HG02943 (cell line): ENCODE measurements around the gene BRINP1.

ENCODE experiments used
- ATAC-seq: cut with Tn5 transposase; IDR thresholded peaks from one replicate; pipeline ENCODE4 v1.9.1; 2021; ENCODE audit warnings: mild to moderate bottlenecking, low read depth, moderate library complexity; ENCODE audit not compliant: unreplicated experiment

Gene BRINP1

DNA sequence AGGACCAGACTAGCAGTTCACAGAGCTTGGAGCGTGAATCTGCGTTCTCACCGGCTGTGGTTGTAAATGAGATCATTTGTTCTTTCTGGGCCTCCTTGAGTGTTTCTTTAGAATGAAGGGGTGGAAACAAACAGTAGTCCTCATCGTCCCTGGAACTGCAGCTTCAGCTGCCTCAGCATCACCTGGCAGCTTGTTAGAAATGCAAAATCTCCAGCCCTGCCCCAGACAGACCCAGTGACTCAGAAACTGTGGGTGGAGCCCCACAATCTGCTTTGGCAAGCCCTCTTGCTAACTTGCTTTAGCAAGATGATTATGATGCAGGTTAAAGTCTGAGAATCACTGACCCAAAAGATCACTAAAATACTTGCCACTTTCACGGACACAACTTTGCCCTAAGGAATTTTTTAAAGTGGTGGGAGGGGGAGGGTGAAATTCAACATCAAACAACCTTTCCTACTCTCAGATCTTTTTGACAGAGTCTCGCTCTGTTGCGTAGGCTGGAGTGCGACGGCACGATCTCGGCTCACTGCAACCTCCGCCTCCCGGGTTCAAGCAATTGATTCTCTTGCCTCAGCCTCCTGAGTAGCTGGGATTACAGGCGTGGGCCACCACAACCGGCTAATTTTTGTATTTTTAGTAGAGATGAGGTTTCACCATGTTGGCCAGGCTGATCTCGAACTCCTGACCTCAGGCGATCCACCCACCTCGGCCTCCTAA is 86.0 kb downstream of the BRINP1 start:
- no peak for ATAC-seq

DNA sequence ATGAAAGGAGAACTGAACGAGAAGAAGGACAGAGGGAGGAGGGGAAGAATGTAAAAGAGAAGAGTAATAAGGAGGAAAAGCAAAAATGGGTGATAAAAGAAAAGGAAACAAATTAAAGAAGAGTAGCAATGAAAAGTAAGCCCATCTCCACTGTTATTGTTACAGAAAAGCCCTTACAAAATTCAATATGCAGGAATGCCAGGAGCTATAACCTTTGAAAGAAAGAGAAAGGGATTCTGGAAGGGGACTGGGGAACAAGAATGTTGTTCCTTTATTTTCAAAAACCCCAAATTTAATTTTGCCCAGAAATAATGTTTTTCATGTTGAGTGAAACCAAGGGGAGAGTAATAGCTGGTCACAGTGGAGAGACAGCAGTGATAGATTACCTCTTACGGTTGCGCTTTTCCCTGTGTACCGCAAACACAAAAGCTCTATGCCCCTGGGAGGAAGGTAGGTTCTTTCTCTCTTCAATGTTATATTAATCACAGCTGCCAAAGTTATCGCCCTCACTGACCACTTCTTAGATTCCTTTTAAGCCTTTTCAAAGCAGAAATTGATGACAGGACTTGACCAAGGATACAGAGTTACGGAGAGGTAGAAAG is 86.7 kb downstream of the BRINP1 start:
- no peak for ATAC-seq

DNA sequence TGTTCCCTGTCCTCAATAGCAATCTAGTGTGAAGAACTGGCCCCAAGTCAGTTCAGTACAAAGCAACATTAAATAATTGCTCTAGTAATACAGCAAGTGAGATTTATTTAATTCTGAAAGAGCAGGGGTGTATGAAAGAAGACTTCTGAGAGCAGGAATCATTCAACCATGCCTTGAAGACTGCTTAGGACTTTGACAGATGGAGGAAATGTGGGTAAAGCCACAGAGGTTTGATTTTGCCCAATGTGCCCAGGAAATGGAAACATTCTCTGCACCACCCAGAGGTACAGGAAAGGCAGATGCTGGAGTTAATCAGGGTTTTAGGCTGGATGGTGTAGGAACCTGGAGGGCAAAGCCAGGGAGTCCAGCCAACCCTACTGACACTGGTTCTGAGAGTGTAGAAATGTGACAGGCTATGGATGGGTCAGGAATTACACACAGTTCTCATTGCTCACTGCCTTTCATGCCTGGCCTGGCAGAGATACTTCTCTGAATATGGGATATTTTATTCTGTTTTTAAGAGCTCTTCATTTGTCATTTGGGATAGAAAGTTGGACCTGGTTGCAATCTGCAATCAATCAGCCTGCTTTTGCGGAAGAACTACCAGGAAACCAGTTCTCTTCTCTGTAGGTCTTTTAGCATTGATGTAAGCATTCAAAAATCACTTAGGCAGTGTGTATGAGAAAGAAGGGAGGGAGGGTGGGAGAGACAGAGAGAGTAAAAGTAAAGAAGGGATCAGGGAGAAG is 88.3 kb downstream of the BRINP1 start:
- ATAC-seq: no peak

DNA sequence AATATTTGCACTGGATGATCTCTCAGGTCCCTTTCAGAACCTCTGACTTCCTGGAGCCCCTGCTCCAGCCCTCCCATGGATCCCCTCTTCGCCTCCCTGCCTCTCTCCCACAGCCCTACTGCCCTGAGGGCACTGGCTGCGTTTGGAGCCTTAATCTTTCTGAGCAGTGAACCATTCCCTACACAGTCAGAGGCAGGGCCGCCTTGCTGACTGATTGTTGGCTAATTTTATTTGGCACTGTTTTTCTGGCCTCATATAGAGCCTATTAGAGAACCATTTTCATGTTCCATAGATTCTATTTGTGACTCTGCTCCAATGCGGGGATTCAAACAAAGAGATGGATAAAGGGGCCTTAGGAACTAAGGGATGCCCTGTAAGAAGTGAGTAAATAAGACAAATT is 91.1 kb downstream of the BRINP1 start:
- no peak for ATAC-seq

DNA sequence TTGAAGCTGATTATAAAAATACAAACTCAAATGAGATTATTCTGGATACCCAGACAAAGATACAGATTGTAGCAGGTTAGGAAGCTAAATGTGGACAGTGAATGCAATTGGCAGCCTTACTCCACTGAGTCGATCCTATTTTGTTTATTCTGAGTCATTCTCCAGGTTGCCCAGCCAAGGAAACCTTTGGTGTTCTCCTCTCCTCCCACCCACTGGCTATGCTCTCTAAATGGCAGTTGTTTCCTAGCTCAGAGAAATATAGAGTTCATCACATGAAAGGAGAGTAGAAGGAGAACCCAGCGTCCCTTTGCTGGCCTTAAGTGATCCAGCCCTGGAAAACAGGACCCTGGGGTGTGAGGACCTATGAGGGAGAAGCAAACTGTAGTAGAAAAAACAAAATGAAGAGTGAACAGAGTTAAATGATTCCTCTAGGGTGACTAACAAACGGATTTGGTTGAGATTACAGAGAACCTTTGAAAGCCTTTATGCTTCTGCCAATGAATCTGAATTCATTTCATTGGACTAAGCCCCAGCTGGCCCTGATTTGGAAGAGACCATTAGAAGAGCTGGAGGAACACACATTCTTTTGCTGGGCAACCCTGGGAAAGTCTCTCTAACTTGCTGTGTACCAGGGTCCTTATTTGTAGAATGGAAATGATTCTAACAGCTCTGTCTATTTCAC is 95.1 kb downstream of the BRINP1 start:
- no peak for ATAC-seq

DNA sequence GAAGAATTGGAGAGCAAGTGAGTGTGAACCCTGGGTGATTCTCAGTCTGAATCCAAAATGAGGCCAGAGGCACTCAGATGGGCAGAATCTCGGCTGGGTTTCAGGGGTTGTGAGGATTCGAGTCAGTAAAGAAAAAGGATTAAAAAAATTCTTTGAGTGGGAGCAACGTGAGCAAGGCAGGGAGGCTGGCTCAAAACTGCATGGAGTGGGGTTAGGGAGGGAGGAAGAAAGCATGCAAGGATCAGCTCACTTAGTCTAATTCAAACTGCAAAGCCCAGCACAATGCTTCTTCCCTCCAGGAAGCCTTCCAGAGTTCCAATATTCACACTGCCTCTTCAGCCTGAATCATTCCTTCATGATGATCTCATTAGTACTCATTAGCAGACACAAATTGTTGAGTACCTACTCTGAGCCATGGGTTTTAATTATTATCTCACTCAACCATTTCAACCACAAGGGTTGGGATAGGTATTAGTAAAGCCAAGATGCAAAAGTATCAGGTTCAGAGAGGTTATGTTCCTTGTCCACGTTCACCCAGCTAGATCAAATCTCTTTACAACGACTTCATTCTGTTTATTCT is 95.8 kb downstream of the BRINP1 start:
- ATAC-seq: no peak

DNA sequence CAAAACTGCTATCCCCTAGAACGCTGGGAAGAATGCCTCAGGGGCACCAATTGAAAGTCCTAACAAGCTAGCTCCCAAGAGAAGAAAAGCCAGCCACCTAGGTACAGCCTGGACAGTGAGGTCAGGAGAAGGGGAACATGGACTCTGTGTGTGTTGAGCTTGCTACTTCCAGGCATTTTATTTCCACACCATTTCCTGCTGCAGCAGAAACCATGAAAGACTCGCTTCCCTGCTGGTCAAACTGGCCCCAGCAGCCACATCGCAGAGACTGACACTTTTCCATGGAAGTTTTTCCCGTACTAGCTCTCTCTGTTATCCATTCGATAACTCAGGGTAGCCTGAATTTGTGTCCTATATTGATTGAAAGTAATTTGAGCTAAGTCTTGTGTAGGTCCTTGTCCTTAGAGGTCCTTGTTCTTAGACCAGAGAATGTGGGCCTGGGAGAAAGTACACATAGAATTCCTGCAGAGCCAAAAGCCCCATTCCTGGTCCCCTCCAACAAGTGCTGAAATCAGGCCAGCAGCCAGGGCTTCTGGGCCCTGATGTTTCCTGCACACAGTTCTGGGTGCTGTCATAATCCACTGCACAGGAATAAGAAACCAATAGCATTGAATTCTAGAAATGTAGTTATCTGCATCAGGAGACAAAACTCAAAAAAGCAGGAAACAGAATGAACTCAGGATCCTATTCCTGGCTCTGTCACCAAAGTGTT is 96.6 kb downstream of the BRINP1 start:
- no peak for ATAC-seq

DNA sequence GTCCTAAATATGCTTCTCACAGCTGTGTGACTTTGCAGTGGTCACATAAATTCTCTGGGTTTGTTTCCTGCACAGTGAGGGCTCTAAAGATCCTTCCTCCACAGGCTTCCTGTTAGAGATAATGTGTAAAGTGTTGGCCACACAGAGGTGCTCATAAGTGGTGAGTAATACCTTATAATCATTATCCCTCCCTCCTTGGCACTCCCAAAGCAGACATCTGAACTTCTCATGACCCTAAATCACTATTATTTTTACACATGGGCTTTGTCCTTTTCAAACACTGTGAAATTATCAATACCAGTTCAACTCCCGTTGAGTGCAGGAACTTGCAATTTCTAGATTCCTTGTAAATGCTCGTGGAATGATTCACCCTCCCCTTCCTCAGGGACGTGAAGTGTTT is 100.2 kb downstream of the BRINP1 start:
- no peak for ATAC-seq

DNA sequence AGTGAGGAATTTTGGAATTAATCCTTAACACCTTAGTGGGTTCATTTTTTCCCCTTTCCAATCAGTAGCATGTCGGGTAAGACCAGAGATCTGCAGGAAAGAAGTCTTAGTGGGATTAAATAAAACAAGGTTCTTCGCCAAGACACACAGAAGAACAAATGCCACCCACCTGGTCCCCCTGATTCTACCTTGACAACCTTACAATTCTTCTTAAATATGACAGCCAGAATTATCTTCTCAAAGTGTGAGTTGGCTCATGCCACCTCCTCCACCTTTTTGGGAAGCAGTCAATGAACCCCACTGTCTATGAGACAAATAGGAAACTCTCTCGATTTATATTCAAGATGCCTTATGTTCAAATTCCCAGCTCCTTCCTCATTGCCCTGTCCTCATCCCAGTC is 105.1 kb downstream of the BRINP1 start:
- ATAC-seq: no peak

DNA sequence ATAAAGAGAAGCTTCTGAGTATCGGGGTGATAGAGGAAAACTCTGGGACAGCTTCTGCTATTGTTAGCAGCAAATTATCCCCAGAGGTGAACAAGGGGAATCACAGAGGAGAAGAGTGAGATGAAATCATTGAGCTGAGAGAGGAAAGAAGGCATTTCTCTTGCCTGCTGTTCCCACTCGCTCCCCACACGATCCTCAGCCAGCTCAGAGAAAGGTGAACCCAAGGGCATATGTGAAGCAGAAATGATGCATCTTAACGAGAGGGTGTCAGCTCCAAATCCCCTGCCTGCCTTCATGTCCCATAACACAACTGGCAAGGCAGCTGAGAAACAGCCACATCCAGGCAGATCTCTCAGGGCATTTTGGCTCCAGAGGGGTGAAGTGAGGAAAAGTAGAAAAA is 111.6 kb downstream of the BRINP1 start:
- ATAC-seq: no peak

DNA sequence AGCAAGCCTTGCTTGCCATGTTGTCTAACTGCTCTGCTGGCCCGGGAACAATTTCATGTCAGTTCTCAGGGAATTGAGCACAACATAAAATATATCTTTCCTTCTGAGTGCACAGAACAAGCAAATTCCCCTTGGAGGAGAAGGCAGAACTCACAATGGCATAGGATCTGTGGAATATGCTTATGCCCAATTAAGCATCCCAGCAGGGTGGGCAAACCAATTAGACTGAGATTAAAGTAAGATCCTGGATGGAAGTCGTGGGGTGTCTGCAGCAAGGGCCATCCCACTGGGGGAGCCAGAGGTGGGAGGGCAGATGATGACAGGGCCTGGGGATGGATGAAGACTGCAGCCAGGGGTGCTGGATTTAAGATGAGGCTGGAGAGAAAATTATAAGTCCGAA is 114.1 kb downstream of the BRINP1 start:
- no peak for ATAC-seq

DNA sequence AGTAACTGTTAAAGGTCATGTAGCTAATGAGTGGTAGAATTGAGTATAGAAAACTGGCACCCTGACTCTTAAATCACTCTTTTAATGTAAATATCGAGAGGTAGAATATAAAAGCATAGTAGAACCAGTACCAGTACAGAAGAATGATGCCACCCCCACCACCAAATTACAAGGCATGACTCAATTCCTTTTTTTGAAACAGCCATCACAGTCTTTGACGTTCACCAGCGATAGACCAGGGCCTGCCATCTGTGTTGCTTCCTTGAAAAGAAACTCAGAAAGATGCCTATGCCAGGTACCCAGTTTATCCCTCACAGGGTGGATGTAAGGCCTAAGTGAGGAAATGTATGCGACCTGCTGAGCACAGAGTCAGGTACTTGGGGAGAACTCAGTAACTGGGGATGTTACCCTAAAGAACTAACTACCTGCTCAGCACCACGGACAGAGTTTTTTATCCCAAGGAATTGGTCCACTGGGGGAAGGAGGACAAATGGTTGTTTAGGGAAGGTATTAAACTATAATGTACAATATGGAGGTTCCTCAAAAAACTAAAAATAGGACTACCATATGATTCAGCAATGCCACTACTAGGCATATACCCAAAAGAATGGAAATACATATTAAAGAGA is 116.5 kb downstream of the BRINP1 start:
- no peak for ATAC-seq

DNA sequence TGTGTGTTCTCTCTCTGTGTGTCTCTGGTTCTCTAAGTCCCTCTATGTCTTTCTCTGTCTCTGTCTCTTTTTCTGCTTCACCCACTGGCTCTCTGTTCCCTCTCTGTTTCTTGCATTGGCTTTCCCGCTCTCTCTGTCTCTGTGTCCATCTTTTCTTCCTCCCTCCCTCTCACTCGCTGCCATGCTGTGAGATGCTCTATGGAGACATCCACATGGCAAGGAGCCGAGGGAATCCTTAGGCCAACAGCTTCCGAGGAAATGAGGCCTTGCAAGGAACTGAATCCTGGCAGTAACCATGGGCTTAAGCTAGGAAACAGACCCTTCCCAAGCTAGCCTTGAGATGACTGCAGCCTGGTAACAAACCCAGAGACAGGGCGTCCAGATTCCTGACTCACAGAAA is 117.3 kb downstream of the BRINP1 start:
- no peak for ATAC-seq

DNA sequence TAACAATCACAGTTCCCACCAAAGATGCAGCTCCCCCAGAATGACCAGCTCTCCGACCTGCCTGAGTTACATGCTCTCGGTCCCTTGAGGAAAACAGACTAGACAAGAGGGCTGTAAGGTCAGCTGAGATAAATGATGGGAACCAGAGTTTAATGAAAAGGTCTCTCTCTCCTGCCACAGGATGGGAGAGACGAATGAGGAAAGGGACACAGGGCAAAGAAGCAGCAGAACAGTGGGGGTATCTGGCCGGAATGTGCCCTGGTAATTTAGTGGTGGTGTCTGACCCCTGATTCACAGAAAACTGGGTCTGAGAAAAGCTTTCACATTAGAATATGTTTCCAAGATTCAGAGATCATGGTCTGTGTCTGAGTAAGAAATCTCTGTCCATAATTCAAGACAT is 118.5 kb downstream of the BRINP1 start:
- no peak for ATAC-seq

DNA sequence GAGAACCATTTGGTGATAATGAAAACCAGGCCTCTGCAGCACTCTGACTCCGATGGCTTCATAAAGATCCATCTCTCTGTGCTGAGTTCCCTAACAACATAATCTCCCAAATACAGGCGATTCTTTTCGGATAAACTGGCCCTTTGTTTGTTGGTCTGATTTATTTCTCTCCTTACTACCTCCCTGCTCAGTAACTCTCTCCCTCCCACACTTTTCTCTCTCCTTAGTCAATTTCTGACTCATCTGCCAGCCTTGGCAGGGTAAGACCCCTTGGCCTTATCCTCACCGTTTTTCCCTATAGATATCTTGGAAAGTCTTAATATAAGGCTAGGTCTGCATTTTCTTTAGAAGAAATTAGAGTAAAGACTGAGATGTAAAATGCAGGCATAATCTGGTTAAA is 128.7 kb downstream of the BRINP1 start:
- ATAC-seq: no peak

DNA sequence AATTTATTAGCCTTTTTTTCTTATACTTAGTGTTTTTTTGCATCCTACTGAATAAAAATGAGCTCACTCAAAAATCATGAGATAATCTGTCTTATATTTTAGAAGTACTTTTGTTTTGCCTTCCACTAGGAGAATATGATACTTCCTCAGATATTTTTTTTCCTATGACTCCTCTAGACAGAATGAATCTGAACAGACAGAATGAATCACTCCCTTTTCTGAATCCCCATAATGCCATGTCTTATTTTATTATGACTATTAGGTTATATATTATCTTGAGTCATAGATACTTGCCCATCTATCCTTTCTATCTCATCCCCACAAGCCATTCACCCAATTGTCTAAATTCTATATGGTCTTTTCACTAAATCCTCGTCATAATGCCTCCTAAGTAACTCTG is 134.6 kb downstream of the BRINP1 start:
- no peak for ATAC-seq

DNA sequence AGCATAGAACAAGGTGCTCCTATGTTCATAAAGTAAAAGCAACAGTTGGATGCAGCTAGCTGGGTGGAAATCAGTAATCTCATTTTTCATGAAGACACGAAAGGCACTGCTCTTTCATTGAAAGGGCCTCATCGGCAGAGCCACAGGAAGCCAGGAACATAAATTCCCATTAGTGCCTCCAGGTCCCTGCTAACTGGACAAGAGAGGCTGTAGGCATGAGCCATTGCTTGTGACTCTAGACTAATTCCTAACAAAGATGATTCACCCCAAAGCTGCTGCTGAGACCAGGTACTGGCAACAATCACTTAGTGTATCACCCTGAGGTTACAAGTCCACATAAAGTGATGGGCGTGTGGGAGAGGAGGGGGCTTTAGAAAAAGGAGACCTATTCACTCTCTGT is 141.8 kb downstream of the BRINP1 start:
- ATAC-seq: no peak

DNA sequence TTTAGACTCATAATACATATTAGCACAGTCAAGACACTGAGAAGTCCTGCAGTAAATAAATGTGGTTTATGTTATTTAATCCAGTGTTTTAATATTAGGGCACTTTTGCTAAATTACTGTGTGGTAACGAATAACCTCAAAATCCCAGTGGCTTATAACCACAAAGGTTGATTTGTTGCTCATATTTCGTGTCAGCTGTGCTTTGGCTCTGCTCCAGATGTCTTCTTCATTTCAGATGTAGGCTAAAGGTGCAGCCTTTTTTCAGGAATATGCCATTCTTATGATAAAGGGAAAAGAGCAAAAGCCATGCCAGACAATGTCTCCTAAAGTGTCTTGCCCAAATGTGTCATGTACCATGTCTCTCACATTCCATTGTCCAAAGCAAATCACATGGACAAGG is 144.8 kb downstream of the BRINP1 start:
- ATAC-seq: no peak

DNA sequence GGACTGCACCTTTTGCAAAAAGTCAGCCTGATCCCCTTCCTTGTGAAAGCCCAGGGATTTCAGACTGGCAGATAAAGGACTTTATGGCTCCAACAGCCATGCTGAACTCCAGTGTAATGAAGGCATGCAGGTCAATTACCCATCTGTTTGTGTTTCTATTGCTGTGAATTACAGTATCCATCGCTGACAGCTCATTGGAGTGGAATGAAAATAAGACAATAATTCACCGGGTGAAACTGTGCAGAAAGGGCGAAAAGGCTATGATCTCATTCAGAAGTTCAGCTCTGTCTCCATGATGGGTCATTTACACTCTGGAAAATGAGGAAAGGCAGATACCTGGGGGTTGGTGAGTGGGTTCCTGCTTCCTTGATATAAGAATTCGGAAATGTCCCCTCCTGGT is 148.0 kb downstream of the BRINP1 start:
- no peak for ATAC-seq

DNA sequence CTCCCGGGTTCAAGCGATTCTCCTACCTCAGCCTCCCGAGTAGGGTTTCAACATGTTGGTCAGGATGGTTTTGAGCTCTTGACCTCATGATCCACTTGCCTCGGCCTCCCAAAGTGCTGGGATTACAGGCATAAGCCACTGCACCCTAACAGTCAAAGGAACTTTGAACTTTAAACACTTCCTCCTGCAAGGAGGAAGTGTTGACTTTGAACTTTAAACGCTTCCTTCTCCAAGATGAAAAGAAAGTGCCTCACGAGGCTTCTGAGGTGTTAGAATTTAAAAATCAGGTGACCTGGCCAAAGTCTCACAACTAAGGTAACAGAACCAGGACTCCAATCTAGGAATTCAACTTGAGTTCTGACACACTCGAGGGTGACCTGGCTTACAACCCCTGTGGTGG is 150.9 kb downstream of the BRINP1 start:
- no peak for ATAC-seq
